Thyroid gland (tissue), 4 donors: ENCODE data around the gene ADAMTS14. TPM values are rescaled to one million over a fixed set of nuclear protein-coding genes. Genes with fewer than 3 reads are reported as not detected.

Experiments
- DNase-seq, 2 donors: peaks; one replicate each; pipeline ENCODE4 v3.0.0-alpha.2; 2019
- H3K27ac ChIP-seq, 3 donors: fragments of 200-600 bp; sonication (generic); 1 replicate in 2 of 3; 2 replicates in 1 of 3; pipeline ENCODE4 v1.5.1; 2016 to 2019; ENCODE audit warnings: mild to moderate bottlenecking in 1 of 3, moderate library complexity in 1 of 3
- H3K27me3 ChIP-seq: fragments of 200-600 bp; sonication (generic); one replicate; pipeline ENCODE4 v1.5.1; 2019
- H3K36me3 ChIP-seq, 2 donors: fragments of 200-600 bp; sonication (generic); one replicate each; pipeline ENCODE4 v1.5.1; 2016 to 2019
- H3K4me1 ChIP-seq, 2 donors: fragments of 200-600 bp; sonication (generic); one replicate each; pipeline ENCODE4 v1.5.1; 2017 to 2019
- H3K4me3 ChIP-seq, 3 donors: fragments of 200-600 bp; sonication (generic); replicated peaks in 1 of 3; 1 replicate in 2 of 3; 2 replicates in 1 of 3; pipeline ENCODE4 v1.5.1; 2016; ENCODE audit warnings: mild to moderate bottlenecking in 1 of 3
- H3K9me3 ChIP-seq: fragments of 200-600 bp; sonication (generic); one replicate; pipeline ENCODE4 v1.5.1; 2017
- POLR2A ChIP-seq, 2 donors: fragments of 450-650 bp; IDR thresholded peaks; one replicate each; pipeline ENCODE4 v1.6.1; 2017; ENCODE audit warnings: antibody characterized with exemption in 2 of 2, mild to moderate bottlenecking in 2 of 2, moderate library complexity in 1 of 2
- WGBS, 2 donors: methylation state at CpG; one replicate each; pipeline ENCODE4 v1.1.5; 2017; 5-methylcytosine and 5-hydroxymethylcytosine counted together
- intact Hi-C: fragments of 100-400 bp; cut with DNase I; formaldehyde crosslinking; loops from one replicate; pipeline ENCODE4 v1.15.1; 2023
- total RNA-seq, 4 donors: library from RNA; depleted of rRNA; stranded (reverse); fragments of >200 nt; gene quantifications; one replicate each; pipeline ENCODE4 v1.2.3, GENCODE V29; 2016
- TF ChIP-seq, protein P1 (sequence below), 6 experiments: fragments of 200-600 bp in 3 of 6; fragments of 450-650 bp in 3 of 6; sonication (generic) in 3 of 6; IDR thresholded peaks; one replicate each; pipeline ENCODE4 v1.5.1; 2016 to 2019; ENCODE audit warnings: antibody characterized with exemption in 6 of 6, mild to moderate bottlenecking in 2 of 6, inconsistent platforms in 1 of 6, moderate library complexity in 1 of 6

Gene ADAMTS14
- total RNA-seq, 4 donors from 2014 or later = not detected

DNA sequence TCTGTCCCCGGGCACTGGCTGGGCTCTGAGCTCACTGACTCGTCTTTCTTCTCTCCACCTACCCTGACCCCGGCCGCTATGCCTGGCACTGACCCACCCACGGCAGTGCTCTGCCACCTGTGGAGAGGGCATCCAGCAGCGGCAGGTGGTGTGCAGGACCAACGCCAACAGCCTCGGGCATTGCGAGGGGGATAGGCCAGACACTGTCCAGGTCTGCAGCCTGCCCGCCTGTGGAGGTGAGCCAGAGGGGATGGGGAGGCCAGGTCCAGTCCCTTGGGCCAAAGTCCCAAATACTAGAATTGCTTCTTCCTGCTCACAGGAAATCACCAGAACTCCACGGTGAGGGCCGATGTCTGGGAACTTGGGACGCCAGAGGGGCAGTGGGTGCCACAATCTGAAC is 85.5 kb downstream of the ADAMTS14 start:
- H3K27me3 ChIP-seq = no peaks in the 10 kb centered on the region
- 85 to 94% methylated on average over 13 of the region's 13 CpGs for WGBS, 2 donors
- H3K27ac ChIP-seq = no peak overlapping the region
- H3K4me1 ChIP-seq = peaks cover 24 to 38% of the 10 kb centered on the region in 2 donors
- H3K4me3 ChIP-seq = no peak overlapping the region
- no peak for DNase-seq
- no peaks in the 10 kb centered on the region for H3K36me3 ChIP-seq
- TF ChIP-seq POLR2A (IDR thresholded peaks at IDR 0.05) = no peak
- TF ChIP-seq, protein P1, sequence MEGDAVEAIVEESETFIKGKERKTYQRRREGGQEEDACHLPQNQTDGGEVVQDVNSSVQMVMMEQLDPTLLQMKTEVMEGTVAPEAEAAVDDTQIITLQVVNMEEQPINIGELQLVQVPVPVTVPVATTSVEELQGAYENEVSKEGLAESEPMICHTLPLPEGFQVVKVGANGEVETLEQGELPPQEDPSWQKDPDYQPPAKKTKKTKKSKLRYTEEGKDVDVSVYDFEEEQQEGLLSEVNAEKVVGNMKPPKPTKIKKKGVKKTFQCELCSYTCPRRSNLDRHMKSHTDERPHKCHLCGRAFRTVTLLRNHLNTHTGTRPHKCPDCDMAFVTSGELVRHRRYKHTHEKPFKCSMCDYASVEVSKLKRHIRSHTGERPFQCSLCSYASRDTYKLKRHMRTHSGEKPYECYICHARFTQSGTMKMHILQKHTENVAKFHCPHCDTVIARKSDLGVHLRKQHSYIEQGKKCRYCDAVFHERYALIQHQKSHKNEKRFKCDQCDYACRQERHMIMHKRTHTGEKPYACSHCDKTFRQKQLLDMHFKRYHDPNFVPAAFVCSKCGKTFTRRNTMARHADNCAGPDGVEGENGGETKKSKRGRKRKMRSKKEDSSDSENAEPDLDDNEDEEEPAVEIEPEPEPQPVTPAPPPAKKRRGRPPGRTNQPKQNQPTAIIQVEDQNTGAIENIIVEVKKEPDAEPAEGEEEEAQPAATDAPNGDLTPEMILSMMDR (IDR thresholded peaks at IDR 0.05) = no peak
- no peaks in the 10 kb centered on the region for H3K9me3 ChIP-seq
- intact Hi-C loops = loop anchor here (2.0 to 5.0 kb wide), 2 partner anchors 209 to 296 kb away; no protein-coding TSS in a partner anchor

DNA sequence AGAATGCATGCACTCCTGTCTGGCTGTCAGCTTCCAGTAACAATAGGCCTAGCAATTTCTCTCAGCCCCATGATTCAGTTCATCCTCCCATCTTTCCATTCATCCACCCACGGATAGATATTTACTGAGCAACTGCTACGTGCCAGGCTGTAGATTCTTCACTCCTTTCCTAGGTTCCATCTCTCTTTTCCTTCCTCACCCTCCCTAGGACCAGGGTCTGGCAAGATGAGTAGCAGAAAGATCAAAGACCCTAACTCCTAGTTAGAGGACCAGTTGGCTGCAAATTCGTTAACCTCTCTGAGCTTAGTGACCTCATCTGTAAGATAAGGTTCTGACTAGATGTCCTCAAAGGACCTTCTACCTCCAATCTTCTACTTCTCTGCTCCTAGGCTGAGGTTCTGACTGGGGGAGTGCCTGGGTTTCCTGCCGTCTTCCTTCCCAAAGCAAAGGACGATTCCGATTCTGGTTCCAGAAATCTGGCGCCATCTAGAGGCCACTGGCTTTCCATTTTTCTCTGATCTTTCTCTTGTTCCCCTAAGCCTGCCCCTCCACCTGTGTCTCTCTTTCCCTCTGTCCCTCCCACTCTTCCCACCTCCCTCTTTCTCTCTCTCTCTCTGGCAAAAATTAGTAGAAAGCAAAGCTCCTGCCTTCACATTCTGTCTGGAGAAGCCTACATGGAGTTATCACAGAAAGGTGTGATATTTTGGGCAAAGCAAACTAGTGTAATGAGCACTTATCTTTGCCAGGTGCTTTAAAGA is 86.6 kb downstream of the ADAMTS14 start:
- Histone ChIP-seq H3K27ac (no peak overlapping the region), H3K4me3 (no peak overlapping the region), H3K27me3 (no peaks in the 10 kb centered on the region), H3K4me1 (peaks cover 18 to 31% of the 10 kb centered on the region in 2 donors), H3K36me3 (no peaks in the 10 kb centered on the region), H3K9me3 (no peaks in the 10 kb centered on the region)
- no peak for TF ChIP-seq POLR2A (IDR thresholded peaks at IDR 0.05)
- TF ChIP-seq, protein P1 (IDR thresholded peaks at IDR 0.05) = peak; percentile 33 to 76 (median 68)
- WGBS, 2 donors = 32% methylated on average over 6 to 7 of the region's 7 CpGs
- peak; percentile 77 to 79 for DNase-seq
- intact Hi-C loops = loop anchor here (2.0 to 5.0 kb wide), 2 partner anchors 210 to 297 kb away; no protein-coding TSS in a partner anchor

DNA sequence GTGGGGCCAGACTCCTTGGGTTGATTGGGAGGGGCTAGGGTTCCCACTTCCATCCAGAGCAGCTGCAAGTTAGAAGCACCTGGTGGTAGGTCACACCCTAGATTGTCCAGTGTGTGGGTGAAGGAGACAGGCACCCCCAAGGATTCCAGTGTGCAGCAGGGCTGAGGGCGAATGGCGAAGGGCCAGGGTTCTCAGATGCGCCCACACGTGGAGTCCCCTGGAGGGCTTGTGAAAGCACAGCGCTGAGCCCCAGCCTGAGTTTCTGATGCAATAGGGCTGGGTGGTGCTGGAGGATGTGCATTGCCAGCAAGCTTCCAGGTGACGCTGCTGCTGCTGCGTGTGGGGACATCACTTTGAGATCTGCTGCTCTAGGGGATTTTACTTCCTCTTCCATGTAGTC is 87.5 kb downstream of the ADAMTS14 start:
- no peak overlapping the region for H3K27ac ChIP-seq
- DNase-seq = peak in 1 of 2 donors; percentile 20
- H3K4me1 ChIP-seq = peaks cover 9 to 24% of the 10 kb centered on the region in 2 donors
- TF ChIP-seq POLR2A (IDR thresholded peaks at IDR 0.05) = no peak
- TF ChIP-seq, protein P1 (IDR thresholded peaks at IDR 0.05) = no peak
- H3K27me3 ChIP-seq = no peaks in the 10 kb centered on the region
- 57 to 67% methylated on average over 6 of the region's 7 CpGs for WGBS, 2 donors
- intact Hi-C loops = loop anchor here (2.0 to 5.0 kb wide), 3 partner anchors 197 to 297 kb away; no protein-coding TSS in a partner anchor
- H3K36me3 ChIP-seq = no peaks in the 10 kb centered on the region
- H3K9me3 ChIP-seq = no peaks in the 10 kb centered on the region
- no peak overlapping the region for H3K4me3 ChIP-seq

DNA sequence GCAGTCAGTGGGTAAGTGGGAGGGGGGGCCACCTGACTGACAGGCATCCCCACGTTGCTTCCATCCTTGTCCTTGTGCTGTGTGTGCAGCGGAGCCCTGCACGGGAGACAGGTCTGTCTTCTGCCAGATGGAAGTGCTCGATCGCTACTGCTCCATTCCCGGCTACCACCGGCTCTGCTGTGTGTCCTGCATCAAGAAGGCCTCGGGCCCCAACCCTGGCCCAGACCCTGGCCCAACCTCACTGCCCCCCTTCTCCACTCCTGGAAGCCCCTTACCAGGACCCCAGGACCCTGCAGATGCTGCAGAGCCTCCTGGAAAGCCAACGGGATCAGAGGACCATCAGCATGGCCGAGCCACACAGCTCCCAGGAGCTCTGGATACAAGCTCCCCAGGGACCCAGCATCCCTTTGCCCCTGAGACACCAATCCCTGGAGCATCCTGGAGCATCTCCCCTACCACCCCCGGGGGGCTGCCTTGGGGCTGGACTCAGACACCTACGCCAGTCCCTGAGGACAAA is 88.0 kb downstream of the ADAMTS14 start:
- H3K27ac ChIP-seq = no peak overlapping the region
- no peaks in the 10 kb centered on the region for H3K27me3 ChIP-seq
- intact Hi-C loops = loop anchor here (5.0 kb wide), 1 partner anchor 198 kb away; no protein-coding TSS in a partner anchor
- DNase-seq = no peak
- no peak for TF ChIP-seq POLR2A (IDR thresholded peaks at IDR 0.05)
- TF ChIP-seq, protein P1 (IDR thresholded peaks at IDR 0.05) = no peak
- H3K9me3 ChIP-seq = no peaks in the 10 kb centered on the region
- H3K4me1 ChIP-seq = peaks cover 5 to 19% of the 10 kb centered on the region in 2 donors
- H3K36me3 ChIP-seq = no peaks in the 10 kb centered on the region
- WGBS, 2 donors = 79 to 86% methylated on average over 10 to 12 of the region's 12 CpGs
- no peak overlapping the region for H3K4me3 ChIP-seq
